PC-3 (cell line): ENCODE measurements around the gene GPC6. TPM values are rescaled to one million over a fixed set of nuclear protein-coding genes. Genes with fewer than 3 reads are reported as not detected.

Source experiments
- ATAC-seq: fragments of 200-7000 bp; cut with Tn5 transposase; 2 replicates; pipeline ENCODE4 v1.9.1; 2020; ENCODE audit warnings: mild to moderate bottlenecking, moderate library complexity
- BruUV-seq: library from RNA; stranded (reverse); fragments of 400-500 nt; replicated peaks from 2 replicates; lab custom pipeline; 2021; lab: Mats Ljungman, UMichigan
- CTCF ChIA-PET: fragments of 300-600 bp; sonication (Branson Sonifier 250); formaldehyde crosslinking; loops from one replicate; lab custom pipeline; 2022; ENCODE audit warnings: antibody characterized with exemption; lab: Charles Lee
- POLR2A ChIA-PET: fragments of 300-600 bp; sonication (Branson Sonifier 250); formaldehyde crosslinking; loops from one replicate; lab custom pipeline; 2022; ENCODE audit warnings: antibody characterized with exemption; ENCODE audit not compliant: unreplicated experiment; lab: Charles Lee
- DNase-seq: peaks from one replicate; pipeline ENCODE4 v3.0.0-alpha.2; 2015
- H2AFZ ChIP-seq: fragments of 300-600 bp; sonication (generic); 2 replicates; pipeline ENCODE4 v1.6.0; 2016; ENCODE audit warnings: antibody characterized with exemption, low read length
- H3F3A ChIP-seq: fragments of 300-600 bp; sonication (generic); one replicate; pipeline ENCODE4 v1.6.0; 2017; ENCODE audit warnings: antibody characterized with exemption, low read length, control low read depth, mild to moderate bottlenecking; ENCODE audit not compliant: unreplicated experiment
- H3K27ac ChIP-seq: fragments of 300-600 bp; sonication (generic); 2 replicates; pipeline ENCODE4 v1.5.1; 2016; ENCODE audit warnings: mild to moderate bottlenecking, low read length
- H3K27me3 ChIP-seq: fragments of 300-600 bp; sonication (generic); 2 replicates; pipeline ENCODE4 v1.6.1; 2016; ENCODE audit warnings: low read length, mixed read lengths
- H3K36me3 ChIP-seq: fragments of 300-600 bp; sonication (generic); 2 replicates; pipeline ENCODE4 v1.6.1; 2016; ENCODE audit warnings: low read depth, mixed run types, low read length, mixed read lengths
- H3K4me1 ChIP-seq: fragments of 300-600 bp; sonication (generic); 2 replicates; pipeline ENCODE4 v1.5.1; 2016; ENCODE audit warnings: low read length; ENCODE audit not compliant: insufficient read depth
- H3K4me2 ChIP-seq: fragments of 300-600 bp; sonication (generic); 2 replicates; pipeline ENCODE4 v1.6.0; 2016; ENCODE audit warnings: low read length
- H3K4me3 ChIP-seq: fragments of 300-600 bp; sonication (generic); 2 replicates; pipeline ENCODE4 v1.5.1; 2016; ENCODE audit warnings: mild to moderate bottlenecking, low read length, mixed read lengths
- H3K79me2 ChIP-seq: fragments of 300-600 bp; sonication (generic); 2 replicates; pipeline ENCODE4 v1.6.1; 2017; ENCODE audit warnings: low read length, mixed read lengths
- H3K9ac ChIP-seq: fragments of 300-600 bp; sonication (generic); 2 replicates; pipeline ENCODE4 v1.6.0; 2016; ENCODE audit warnings: mild to moderate bottlenecking, low read length
- H3K9me2 ChIP-seq: fragments of 300-600 bp; sonication (generic); replicated peaks from 2 replicates; pipeline ENCODE4 v1.6.1; 2016; ENCODE audit warnings: mixed run types, low read length, mixed read lengths
- H3K9me3 ChIP-seq: fragments of 300-600 bp; sonication (generic); 2 replicates; pipeline ENCODE4 v1.6.1; 2016; ENCODE audit warnings: low read length, mixed read lengths
- H4K20me1 ChIP-seq: fragments of 300-600 bp; sonication (generic); 2 replicates; pipeline ENCODE4 v1.6.1; 2016; ENCODE audit warnings: low read length, mixed read lengths
- EZH2 ChIP-seq: fragments of 300-600 bp; sonication (generic); IDR thresholded peaks from one replicate; pipeline ENCODE4 v1.6.1; 2017; ENCODE audit warnings: antibody characterized with exemption, mild to moderate bottlenecking, low read length; ENCODE audit not compliant: unreplicated experiment
- EZH2phosphoT487 ChIP-seq: fragments of 300-600 bp; sonication (generic); IDR thresholded peaks from 2 replicates; pipeline ENCODE4 v1.6.1; 2018; ENCODE audit warnings: mild to moderate bottlenecking, antibody characterized with exemption, low read length, borderline replicate concordance
- intact Hi-C: fragments of 100-400 bp; cut with micrococcal nuclease; formaldehyde crosslinking; loops from 2 replicates; pipeline ENCODE4 v1.9.0; 2023
- total RNA-seq: library from RNA; depleted of rRNA; stranded (reverse); fragments of >200 nt; gene quantifications from 2 replicates; pipeline ENCODE4 v1.2.3, GENCODE V29; 2014
- TF ChIP-seq, protein P1 (sequence below): fragments of 300-600 bp; sonication (generic); conservative IDR thresholded peaks from 2 replicates; pipeline ENCODE4 v1.5.1; 2017; ENCODE audit warnings: antibody characterized with exemption, low read depth, mild to moderate bottlenecking, low read length

GPC6 gene
- total RNA-seq, 1 experiment from 2014 or later: 3.5 TPM

DNA sequence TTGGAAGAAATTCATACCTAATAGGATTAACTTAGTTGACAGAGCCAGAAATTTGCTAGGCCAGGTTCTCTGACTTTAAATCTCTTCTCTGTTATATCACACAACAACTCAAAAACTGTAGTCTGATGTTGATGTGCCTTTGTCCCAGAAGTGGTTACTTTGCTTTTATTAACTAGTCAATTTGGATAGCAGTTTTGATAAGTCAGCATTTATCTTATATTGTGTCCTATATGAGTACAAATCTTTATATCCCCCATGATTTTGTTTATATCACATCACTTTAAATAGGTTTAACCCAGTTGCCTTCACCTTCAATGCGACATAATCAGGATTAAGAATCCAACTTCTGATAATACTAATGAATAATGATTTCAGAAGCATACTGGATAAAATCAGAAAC lies 459.3 kb downstream of the GPC6 start:
- Histone ChIP-seq H3K27ac (no peak overlapping the region), H2AFZ (no peak overlapping the region), H3K36me3 (no peaks in the 10 kb centered on the region), H3K9me2 (no peaks in the 10 kb centered on the region), H3K27me3 (no peaks in the 10 kb centered on the region), H3K4me1 (no peaks in the 10 kb centered on the region), H4K20me1 (no peaks in the 10 kb centered on the region), H3K4me3 (no peak overlapping the region), H3F3A (no peaks in the 10 kb centered on the region), H3K9ac (no peak overlapping the region), H3K9me3 (no peaks in the 10 kb centered on the region), H3K79me2 (no peaks in the 10 kb centered on the region), H3K4me2 (no peak overlapping the region)
- ChIA-PET CTCF (no interaction called here), POLR2A (no interaction called here)
- BruUV-seq: no TSS peak
- DNase-seq (no peak), ATAC-seq (no peak)
- intact Hi-C loops: loop anchor here (2.0 kb wide), 1 partner anchor 437 kb away; no protein-coding TSS in a partner anchor
- TF ChIP-seq EZH2 (no peak), EZH2phosphoT487 (no peak)
- TF ChIP-seq, protein P1, sequence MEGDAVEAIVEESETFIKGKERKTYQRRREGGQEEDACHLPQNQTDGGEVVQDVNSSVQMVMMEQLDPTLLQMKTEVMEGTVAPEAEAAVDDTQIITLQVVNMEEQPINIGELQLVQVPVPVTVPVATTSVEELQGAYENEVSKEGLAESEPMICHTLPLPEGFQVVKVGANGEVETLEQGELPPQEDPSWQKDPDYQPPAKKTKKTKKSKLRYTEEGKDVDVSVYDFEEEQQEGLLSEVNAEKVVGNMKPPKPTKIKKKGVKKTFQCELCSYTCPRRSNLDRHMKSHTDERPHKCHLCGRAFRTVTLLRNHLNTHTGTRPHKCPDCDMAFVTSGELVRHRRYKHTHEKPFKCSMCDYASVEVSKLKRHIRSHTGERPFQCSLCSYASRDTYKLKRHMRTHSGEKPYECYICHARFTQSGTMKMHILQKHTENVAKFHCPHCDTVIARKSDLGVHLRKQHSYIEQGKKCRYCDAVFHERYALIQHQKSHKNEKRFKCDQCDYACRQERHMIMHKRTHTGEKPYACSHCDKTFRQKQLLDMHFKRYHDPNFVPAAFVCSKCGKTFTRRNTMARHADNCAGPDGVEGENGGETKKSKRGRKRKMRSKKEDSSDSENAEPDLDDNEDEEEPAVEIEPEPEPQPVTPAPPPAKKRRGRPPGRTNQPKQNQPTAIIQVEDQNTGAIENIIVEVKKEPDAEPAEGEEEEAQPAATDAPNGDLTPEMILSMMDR: no peak

DNA sequence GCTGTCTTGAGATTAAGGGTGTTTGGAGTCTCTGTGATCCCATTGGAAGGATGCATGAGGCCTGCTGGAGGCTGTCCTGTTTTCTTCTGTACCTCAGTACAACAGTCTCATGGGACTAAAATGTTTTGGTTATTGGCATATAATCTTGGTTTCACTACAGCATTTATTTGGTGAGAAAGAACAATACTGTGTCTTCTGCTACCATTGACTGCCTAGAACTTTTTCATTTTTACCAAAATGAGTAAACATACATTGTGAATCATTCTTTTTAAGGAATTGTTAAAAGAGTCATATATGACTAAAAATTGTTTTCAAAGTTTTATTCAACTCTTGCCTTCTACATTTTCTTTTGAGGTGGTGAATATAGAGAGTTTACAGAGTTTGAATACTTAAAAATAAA lies 459.8 kb downstream of the GPC6 start:
- no TSS peak for BruUV-seq
- Histone ChIP-seq H3K79me2 (no peaks in the 10 kb centered on the region), H3K9ac (no peak overlapping the region), H3K4me2 (no peak overlapping the region), H3K27ac (no peak overlapping the region), H3K4me3 (no peak overlapping the region), H2AFZ (no peak overlapping the region), H3K36me3 (no peaks in the 10 kb centered on the region), H3K9me2 (no peaks in the 10 kb centered on the region), H3K4me1 (no peaks in the 10 kb centered on the region), H3K27me3 (no peaks in the 10 kb centered on the region), H3F3A (no peaks in the 10 kb centered on the region), H4K20me1 (no peaks in the 10 kb centered on the region), H3K9me3 (no peaks in the 10 kb centered on the region)
- ChIA-PET POLR2A (interaction anchor here (0.6 kb wide), 1 partner anchor 43 kb away, joined by 3 read pairs; no protein-coding TSS in a partner anchor), CTCF (no interaction called here)
- intact Hi-C loops: loop anchor here (2.0 kb wide), 1 partner anchor 438 kb away; no protein-coding TSS in a partner anchor
- TF ChIP-seq, protein P1: no peak
- no peak for TF ChIP-seq EZH2phosphoT487
- no peak for TF ChIP-seq EZH2
- DNase-seq: no peak
- ATAC-seq: no peak

DNA sequence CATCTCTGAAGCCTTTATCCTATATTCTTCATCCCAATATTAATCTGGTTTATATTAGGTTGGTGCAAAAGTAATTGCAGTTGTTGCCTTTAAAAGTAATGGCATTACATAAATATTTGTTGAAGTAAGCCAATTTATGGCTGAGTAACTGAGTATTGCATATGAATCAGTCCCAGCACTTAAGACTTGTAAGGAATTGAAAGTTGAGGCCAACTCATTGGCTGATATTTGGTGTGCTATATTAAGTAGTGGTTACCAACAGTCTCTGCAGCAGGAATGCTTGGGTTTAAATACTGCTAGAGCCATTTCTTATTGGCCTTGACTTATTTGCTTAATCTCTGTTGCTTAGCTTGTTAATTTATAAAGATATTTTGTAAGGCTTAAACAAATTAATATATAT lies 460.7 kb downstream of the GPC6 start:
- Histone ChIP-seq H3K79me2 (no peaks in the 10 kb centered on the region), H2AFZ (no peak overlapping the region), H3K27me3 (no peaks in the 10 kb centered on the region), H3K4me3 (no peak overlapping the region), H4K20me1 (no peaks in the 10 kb centered on the region), H3K9me3 (no peaks in the 10 kb centered on the region), H3K27ac (no peak overlapping the region), H3K4me2 (no peak overlapping the region), H3K36me3 (no peaks in the 10 kb centered on the region), H3K4me1 (no peaks in the 10 kb centered on the region), H3F3A (no peaks in the 10 kb centered on the region), H3K9ac (no peak overlapping the region), H3K9me2 (no peaks in the 10 kb centered on the region)
- no peak for TF ChIP-seq EZH2
- TF ChIP-seq EZH2phosphoT487: no peak
- TF ChIP-seq, protein P1: no peak
- CTCF ChIA-PET: no interaction called here
- intact Hi-C loops: loop anchor here (2.0 kb wide), 1 partner anchor 438 kb away; no protein-coding TSS in a partner anchor
- POLR2A ChIA-PET: no interaction called here
- no TSS peak for BruUV-seq
- DNase-seq (no peak), ATAC-seq (no peak)
